NCI-H128 (cell line): ENCODE results near the gene OLFM2.
"Not testable (repeated sequence)": the region's sequence is repeated elsewhere in the genome, so short reads cannot be mapped to it uniquely, and the experiment has no call there.

ENCODE experiments used
- DNase-seq: peaks from one replicate; lab custom pipeline; 2025; ENCODE audit not compliant: unreplicated experiment; lab: John Stamatoyannopoulos, UW

Gene OLFM2

DNA sequence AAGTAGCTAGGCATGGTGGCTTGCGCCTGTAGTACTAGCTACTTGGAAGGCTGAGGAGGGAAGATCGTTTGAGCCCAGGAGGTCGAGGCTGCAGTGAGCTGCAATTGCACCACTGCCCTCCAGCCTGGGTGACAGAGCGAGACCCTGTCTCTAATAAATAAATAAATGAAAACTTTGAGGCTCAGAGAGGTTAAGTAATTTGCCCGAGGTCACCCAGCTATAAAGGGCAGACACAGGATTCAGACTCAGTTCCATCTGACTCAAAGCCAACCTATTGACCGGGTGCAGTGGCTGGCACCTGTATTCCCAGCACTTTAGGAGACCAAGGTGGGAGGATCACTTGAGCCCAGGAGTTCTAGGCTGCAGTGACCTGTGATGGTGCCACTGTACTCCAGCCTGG, 7.4 kb upstream of the OLFM2 start:
- no peak for DNase-seq

DNA sequence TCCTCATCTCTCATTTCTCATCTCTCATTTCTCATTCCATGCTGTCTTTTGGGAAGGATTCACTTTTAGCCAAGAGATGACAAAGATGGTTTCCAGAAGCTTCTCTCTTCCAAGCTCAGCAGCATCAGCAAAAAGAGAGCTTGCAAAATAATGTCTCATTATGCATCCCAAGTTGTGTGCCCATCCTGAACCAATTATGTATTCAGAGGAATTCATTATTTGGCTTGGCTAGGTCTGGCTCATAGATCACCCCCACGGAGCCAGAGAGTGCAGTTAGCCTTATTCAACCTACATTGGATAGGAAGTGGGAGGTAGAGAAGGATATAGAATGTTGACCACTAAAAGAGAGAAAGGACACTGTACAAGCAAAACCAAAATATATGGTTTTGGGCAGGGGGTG, 5.4 kb upstream of the OLFM2 start:
- DNase-seq: no peak

DNA sequence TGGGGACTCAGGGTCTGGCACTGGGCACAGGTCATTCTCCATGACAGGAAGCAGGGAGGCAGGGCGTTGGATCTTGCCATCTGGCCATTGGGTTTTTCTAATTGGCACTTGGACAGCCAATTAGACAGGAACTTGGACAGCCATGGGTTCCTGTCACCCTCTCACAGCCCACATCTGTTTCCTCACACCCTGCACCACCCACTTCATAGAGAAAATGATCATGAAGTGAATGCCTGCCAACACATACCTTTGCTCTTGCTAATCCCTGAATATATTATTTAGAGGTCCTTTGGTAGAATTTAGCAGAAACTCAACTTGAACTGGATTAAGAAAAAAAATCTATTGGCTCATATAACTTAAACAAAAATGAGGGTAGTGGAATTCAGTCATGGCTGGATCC, 4.9 kb upstream of the OLFM2 start:
- DNase-seq: no peak

DNA sequence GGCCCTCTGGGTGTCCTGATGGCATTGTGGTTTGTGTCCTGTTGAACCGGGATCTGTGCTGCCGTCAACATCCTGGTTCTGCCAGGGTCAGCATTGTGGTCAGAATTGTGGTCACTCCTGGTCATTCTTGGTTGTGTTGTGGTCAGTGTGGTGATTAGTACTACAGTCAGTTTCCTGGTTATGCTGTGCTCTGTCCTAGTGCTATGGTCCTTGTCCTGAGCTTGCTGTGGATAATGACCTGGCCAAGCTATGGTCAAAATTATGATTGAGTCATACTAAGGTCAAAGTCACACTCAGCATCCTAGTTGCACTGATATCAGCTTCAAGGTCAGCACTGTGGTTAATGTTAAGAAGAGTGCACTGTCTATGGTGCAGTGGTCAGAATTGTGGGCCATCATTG, 4.5 kb upstream of the OLFM2 start:
- DNase-seq: no peak

DNA sequence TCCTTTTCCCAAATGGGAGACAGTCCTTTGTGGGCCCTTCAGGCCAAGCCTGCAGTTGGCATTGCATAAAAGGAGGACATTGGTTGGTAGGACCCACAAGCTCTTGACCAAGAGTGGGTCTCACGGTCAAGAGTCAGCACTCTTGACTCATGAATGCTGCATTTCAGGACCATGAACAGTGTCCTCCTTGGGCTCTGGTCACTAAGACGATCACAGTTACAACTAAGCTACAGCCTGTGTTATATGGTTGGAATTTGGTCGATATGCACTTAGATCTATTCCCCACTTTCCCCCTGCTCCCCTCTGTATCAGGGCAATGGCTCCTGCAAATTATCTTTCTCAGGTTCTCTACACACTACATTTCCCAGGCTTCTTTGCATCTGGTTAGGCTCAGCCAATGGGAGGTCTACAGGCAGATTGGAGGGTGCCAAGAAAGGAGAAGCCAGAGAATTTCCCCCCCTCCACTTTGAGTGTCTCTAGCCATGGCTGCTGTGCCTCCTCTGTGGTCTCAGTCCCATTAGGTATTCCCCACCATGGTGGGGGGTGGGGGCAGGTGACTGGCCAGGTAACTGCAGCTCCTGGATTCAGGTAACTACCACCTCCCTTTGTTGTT, 3.1 kb upstream of the OLFM2 start:
- DNase-seq: no peak

DNA sequence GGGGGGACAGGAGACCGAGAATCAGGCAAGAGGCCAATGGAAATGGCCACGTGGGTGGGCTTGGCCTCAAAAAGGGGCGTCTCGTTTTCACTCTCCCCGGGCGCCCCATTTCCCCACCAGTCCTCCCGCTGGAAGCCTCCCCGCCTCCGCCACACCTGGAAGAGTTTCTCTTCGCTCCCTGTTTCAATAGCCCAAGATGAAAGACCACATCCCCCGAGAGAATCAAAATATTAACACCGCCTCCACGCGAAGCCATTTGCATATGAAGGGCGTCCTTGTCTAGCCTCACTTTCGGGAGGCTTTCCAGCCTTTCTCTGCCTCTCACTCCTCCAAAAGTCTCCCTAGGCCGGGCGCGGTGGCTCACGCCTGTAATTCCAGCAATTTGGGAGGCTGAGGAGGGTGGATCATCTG, 691 bp upstream of the OLFM2 start:
- DNase-seq: no peak

DNA sequence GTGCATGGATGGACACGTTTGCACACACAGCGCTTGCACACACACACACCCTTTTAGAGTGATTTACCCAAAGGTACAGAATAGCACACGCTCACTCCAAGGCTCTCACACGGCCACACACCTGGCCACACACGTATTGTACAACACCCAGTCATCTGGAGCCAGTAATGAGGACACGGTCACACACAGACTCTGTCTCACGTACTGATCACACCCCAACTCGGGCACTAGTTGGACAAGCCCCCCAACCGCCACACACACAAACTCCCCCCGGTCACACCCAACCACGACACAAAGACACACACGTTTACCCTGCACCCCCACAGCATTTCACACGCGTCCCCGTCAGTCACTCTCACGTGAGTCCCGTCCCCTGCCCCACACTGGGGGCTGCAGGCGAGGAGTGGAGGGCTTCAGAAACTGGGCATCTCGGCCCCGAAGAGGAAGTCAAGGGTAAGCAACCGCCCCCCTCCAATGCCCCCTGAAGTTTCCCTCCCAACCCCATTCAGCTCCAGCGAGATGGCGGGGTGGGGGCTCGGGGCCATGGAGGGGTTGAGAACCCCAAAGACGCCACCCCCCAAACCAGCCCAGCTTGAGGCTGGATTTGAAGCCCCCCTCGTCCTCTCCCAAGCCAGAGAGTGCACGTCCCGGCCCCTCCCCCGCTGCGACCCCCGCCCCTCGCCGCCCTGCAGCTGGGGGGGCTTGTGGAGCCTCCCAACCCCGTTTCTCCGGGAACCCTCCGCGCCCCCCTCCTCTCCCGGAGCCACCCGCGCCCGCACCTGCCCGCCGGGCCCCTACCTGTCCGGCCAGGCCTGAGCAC, 599 bp downstream of the OLFM2 start:
- DNase-seq: no peak

DNA sequence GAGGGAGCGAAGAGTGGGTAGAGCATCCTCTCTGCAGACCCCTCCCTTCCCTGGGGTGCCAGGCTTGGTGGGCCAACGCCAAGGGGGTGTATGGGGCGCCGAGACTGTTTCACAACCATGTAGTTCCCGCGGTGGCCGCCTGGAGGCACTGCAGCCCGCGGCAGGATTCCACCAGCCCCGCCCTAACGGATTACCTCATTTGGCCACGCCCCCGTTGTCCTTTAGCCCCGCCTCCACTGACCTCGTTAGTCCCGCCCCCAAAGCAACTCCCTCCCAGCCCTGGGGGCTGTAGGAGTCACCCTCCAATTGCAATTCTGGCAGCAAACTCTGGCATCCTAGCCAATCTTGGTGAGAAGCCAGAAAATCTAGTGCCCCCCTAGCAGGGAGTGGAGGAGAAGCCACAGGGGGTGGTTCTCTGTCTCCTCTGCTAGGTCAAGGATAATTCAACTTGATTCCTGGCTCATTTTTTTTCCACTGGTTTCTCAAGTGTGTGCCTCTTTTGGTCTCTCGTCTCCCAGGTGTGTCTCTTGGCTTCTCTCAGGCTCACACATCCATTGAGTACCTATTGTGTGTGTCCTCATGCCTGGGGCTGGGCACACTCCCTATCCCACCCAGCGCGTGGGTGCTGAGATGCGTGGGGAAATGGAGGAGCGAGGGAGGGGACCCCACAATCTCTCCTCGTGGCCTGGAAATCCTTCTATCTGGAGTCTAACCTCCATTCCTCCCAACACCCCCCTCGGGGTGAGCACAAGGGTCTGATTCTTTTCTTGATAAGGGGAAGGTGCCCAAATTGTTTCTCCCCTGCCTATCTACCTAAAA, 2.0 kb downstream of the OLFM2 start:
- no peak for DNase-seq

DNA sequence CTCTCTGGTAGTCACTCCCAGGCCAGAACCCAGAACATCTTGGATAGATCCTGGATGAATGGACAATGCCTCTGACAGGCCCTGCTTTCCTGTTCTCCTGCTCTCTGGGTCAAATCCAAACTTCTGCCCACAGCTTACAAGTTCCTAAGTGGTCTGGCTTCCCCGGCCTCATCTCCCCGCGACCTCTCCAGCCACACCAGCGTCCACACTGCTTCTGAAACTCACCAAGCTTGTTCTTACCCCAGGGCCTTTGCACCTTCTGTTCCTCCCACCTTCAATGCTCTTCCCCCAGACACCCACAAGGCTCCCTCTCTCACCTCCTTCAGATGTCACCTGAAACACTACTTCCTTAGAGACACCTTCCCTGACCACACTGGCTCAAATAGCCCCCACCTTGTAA, 3.5 kb downstream of the OLFM2 start:
- no peak for DNase-seq

DNA sequence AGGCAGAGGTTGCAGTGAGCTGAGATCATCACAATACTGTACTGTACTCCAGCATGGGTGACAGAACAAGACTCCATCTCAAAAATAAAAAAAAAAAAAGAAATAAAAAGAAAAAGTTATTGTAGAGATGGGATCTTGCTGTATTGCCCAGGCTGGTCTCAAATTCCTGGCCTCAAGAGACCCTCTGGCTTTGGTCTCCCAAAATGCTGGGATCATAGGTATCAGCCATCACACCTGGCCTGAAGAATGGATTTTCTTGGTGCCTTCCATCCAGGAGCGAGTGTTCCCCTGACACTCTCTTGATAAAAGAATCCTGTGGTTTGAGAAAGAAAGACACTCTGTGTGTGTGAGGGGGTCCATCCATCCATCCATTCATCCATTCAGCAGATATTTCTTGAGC, 4.7 kb downstream of the OLFM2 start:
- no peak for DNase-seq

DNA sequence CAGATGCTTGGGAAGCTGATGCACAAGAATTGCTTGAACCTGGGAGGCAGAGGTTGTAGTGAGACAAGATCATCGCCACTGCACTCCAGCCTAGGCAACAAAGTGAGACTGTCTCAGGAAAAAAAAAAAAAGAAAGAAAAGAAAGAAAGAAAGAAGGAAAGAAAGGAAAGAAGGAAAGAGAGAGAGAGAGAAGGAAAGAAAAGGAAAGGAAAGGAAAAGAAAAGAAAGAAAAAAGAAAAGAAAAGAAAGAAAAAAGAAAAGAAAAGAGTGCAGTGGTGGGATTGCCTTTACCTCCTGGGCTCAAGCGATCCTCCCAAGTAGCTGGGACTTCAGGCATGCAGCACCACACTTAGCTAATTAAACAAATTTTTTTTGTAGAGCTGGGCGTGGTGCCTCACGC, 12.9 kb downstream of the OLFM2 start:
- DNase-seq: no peak

DNA sequence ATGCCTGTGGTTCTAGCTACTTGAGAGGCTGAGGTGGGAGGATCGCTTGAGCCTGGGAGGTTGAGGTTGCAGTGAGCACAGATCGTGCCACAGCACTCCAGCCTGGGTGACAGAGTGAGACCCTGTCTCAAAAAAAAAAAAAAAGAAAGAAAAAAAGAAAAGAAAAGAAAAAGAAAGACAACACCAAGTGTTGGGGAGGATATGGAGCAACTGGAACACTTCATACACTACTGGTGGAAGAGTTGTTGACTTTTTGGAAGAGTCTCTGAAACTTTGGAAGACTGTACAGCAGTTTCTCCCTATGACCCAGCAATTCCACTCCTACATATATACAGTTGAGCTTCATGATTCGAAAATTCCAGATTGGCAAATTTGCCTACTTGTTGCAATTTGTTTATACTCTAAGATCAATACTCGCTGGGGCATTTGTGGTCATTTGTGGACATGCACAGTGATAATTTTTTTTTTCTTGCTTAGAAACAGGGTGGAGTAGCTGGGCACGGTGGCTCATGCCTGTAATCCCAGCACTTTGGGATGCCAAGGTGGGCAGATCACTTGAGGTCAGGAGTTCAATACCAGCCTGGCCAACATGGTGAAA, 13.4 kb downstream of the OLFM2 start:
- DNase-seq: not testable (repeated sequence)

DNA sequence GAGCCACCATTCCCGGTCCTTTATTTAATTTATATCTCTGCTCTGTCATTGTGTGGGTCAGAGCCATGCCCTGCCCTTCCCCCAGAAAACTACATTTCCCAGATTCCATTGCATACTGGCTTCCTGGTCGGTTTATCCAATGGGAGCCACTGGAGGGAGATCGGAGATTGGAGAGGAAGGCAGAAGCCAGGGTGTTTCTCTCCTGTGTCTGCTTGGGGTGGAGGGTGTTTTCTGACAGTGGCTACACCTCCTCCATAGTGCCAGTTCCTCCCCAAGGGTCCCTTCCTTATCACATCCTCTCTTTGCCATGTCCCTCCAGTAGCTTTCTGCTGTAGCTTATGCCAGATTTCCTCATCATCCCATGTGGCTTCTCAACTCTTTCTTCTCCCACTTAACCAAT, 19.0 kb downstream of the OLFM2 start:
- DNase-seq: no peak

DNA sequence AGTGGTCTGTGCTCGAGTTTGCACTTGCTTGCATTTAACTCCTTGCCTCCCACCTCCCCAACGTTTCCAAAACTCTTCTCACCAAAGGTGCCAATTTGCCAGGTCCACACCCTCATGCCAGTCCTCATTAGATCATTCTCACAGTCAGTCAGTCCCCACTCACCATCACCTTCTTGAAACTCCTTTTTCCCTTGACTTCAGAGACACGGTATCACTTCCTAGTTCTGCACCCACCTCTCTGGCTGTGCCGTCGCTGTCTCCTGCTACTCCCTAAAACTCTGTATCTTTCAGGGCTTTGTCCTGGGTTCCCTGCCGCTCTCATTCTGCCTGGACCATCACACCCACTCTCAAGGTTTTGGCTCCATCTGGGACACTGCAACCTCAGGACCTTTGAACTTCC, 19.6 kb downstream of the OLFM2 start:
- DNase-seq: no peak

DNA sequence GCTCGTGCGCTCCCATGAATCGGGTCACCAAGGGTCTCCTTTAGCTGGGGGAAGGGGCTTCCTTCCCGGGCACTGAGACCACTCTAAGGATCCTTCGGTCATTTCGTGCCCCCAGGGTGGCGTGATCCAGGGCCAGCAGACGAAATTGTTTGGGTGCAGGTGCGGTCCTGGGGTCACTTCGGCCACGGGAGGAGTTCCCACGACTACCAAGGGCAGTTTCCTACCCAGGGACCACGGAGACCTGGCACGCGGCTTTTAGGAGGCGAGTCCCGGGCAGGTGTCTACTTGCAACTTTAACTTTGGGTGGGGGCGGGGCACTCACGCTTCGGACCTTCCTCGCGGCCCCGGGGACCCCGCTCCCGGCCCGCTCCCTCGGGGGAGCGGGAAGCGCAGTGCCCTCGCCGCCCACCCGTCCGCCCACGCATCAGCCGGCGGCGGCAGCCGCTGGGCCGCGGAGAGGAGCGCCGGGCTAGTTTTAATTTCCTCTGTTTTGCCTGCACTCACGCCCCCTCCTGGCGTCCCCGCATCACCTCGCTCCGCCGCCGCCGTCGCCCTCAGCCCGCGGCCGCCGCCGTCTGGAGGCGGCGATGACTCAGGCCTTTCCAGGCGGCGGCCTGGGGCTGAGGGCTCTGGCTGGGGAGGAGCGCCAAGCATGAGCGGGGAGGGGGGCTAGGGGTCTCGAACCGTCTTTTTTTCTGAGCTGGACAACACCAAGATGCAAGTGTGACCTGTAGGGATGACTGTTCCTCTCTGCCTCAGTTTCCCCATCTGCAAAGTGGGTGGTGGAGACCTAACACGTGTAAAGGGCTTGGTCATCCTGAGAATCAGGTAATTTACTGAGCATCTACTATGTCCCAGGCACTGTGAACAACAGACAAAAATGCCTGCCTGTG, 21.8 kb downstream of the OLFM2 start:
- DNase-seq: no peak

DNA sequence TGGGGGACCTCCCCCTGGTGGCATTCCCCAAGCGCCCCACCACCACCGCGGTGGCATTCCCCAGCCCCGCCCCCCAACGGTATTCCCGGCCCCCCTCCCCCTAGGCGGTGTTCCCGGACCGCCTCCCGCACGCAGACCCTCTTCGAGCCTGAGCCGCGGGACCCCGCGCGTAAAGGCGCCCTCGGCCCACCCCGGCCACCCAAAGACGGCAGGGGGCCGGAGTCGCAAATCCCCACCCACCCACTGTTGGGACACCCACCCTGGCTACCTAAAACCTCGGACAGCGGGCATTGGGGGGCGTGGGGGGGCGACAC, 22.4 kb downstream of the OLFM2 start:
- no peak for DNase-seq

DNA sequence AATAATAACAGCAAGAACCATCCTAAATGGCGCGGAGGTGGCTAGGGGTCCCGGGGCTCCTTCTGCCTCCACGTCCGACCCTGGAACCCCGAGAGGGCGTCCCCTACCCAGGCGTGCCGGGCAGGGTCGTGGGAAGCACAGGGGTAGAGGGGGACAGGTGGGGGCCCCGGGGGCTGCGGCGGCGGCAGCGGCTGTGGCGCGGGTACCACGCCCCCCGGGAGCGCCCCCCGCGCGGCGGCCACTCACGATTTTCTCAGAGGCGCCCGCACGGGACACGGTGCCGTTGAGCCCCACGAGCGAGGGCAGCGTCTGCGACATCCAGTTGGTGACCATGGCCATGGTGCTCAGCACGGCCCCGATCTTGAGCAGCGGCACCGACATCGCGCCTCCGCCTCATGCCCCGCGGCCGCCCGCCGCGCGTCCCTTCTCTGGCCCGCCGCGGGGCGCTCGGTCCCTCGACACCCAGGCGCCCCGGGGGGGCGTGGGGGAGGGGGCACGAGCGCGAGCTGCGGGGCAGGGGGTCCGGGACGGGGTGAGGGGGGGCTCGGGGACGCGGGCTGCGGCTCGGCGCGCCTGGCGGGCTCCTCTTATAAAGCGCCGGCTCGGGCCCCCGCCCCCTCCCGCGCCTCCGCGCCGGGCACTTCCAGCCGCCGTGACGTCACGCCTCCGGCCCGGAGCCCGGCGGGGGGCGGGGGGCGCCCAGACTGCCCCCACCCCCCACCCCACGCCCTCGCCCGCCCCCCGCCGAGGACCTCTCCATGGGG, 22.9 kb downstream of the OLFM2 start:
- DNase-seq: no peak

DNA sequence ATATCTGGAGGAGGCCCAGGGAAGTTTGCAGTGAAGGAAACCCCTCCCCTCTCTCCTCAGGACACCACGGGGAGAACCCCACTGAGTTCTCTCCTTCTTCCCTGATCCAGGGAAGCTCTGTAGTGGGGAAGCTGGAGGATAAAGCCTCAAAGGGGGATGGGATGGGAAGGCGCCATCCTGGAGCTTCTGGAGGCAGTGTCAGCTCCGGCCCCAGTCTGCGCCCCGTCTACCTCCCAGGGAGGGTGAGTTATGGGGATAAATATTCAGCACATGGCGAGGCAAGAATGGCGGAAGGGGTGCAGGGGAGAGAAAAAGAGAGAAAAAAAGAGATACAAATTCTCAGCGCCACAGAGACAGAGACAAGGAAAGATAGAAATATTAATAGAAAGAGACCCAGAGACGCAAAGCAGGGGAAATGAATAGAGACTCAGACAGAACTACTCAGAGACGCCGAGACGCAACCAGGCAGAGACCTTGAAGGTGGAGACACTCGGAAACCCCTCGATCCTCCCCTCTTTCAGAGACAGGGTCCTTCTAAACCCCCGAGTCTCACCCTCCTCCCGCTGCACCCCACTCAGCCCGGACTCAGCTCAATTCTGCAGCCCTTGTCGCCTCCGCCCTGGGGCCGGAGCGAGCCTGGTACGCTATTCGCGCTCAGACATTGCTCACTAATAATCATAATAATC, 23.6 kb downstream of the OLFM2 start:
- DNase-seq: no peak

DNA sequence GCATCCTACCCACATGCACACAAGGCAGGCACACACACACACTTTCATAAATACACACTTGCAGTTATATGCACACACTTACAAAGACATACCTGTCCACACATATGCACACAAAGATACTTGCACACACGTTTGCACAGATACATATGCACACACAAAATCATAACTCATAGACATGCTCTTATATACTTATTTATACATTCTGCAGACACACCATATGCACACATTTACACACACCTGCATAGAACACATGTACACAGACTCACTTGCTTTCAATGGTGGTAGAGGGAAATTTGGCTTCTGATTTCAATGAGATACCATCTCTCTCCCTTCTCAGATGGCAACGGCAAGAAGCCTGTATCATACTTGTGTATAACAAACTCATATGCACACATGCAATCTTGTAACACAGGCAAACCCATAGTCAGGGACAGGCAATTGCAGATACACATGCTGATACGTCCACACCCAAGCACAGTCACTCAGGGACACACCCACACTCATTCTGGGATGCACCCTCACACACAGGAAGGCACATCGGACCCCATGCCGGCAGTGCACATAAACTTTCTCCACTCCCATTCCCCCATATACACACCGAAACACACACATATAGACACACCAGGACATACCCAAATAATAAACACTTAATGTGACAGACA, 24.7 kb downstream of the OLFM2 start:
- DNase-seq: no peak
